Measurements from ENCODE around the gene CACNA1I. TPM values are rescaled to one million over a fixed set of nuclear protein-coding genes. Genes with fewer than 3 reads are reported as not detected.
A peak's percentile ranks its signal among the peaks of the same experiment; 100 is the strongest.

CACNA1I gene
- total RNA-seq, 1 donor from 2014 or later: 0.41 TPM

DNA sequence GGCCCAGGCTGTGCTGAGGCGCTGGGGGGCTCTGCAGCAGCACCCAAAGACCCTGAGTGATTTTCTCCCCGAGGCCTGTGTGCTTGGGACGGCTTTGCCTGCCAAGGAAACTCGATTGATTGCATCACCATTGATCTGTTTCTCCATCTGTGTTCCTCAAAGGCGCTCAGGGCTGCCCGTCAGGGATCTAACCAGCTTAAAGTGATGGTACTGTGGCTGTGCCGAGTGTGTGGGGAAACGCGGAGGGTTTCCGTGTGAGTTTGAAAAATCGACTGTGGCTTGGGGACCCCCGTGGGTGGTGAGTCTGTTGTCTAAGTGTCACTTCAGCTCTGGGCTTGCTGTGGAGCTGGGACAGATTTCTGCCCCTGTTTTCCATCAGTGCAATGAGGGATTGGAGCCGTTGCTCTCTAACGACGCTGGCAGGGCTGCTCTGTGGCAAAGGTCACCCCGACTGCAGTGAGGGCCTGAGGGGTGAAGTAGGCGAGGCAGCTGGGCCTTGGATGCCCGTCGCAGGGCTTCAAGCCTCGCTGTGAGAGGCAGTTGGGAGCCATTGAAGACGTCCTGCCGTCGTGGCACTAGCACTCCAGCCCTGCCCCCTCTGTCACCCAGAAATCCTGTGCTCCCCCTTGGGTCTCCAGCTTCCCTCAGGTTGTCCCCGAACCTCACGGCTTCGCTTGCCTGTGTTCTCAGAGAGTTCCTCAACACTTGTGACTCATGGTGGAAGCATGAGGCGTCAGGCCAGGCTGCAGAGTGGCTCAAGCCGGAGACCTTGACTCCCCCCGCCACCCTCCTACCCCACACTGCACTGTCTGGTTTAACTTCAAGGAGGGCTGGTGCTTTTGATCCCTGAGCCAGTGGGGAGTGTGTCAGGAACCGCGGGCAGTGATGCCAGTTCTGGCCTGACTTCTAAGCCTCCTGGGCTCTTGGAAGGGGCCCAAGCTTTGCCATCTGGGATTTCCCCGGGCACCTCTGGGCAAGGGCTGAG is 21.8 kb downstream of the CACNA1I start:
- H3K4me3 Mint-ChIP-seq (ENCODE audit: low read depth): no peak overlapping the region
- TF ChIP-seq CTCF (IDR thresholded peaks at IDR 0.05; ENCODE audit: unreplicated experiment): no peak
- H3K27me3 Mint-ChIP-seq: peaks cover 23% of the 10 kb centered on the region
- no peaks in the 10 kb centered on the region for H3K9me3 Mint-ChIP-seq (ENCODE audit: low read depth)
- H3K36me3 Mint-ChIP-seq (ENCODE audit: insufficient read depth): no peaks in the 10 kb centered on the region
- DNase-seq (ENCODE audit: low spot score, unreplicated experiment): no peak
- peak overlapping the region; percentile 10 for H3K27ac Mint-ChIP-seq
- peaks cover 8% of the 10 kb centered on the region for H3K4me1 Mint-ChIP-seq (ENCODE audit: low read depth)

DNA sequence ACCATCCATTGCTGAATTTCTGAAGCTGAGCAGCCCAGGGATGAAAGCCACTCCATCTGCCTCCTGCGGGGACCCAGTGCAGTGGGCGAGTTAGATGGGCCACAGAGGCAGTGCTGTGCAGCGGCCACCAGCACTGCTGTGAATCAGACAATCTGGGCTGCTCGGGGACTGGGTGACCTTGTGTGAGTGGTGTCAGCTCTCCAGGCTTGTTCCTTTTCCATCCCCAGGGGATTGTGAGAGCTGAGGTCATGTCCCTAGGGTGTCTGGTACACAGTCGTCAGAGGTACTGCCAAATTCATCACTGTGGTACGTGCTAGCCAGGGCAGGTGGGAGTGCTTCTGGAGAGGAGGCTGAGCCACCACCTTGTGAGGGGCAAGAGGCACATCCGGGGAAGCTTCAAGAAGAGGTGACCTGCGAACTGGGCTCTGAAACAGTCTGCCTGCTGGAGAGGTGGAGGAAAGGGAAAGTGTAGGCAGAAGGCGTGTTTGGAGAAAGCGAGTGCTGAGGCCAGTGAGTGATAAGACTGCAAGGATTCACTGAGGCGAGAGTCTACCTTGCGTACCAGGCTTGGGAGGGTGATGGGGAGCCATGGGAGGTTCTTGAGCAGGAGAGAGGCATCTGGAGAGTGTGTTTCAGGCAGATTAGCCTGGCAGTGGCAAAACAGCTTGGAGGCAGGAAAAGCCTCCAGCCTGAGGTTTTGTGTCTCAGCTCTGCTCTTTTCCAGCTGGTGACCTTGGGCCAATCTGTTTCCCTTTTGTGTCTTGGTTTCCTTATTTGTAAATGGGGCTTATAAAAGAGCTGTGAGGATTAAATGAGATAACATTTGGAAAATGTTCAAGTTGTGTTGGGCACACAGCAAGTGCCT is 22.7 kb downstream of the CACNA1I start:
- H3K4me3 Mint-ChIP-seq (ENCODE audit: low read depth): no peak overlapping the region
- H3K36me3 Mint-ChIP-seq (ENCODE audit: insufficient read depth): no peaks in the 10 kb centered on the region
- no peak for DNase-seq (ENCODE audit: low spot score, unreplicated experiment)
- H3K27ac Mint-ChIP-seq: no peak overlapping the region
- H3K4me1 Mint-ChIP-seq (ENCODE audit: low read depth): peaks cover 8% of the 10 kb centered on the region
- no peak for TF ChIP-seq CTCF (IDR thresholded peaks at IDR 0.05; ENCODE audit: unreplicated experiment)
- H3K27me3 Mint-ChIP-seq: peaks cover 31% of the 10 kb centered on the region
- no peaks in the 10 kb centered on the region for H3K9me3 Mint-ChIP-seq (ENCODE audit: low read depth)

DNA sequence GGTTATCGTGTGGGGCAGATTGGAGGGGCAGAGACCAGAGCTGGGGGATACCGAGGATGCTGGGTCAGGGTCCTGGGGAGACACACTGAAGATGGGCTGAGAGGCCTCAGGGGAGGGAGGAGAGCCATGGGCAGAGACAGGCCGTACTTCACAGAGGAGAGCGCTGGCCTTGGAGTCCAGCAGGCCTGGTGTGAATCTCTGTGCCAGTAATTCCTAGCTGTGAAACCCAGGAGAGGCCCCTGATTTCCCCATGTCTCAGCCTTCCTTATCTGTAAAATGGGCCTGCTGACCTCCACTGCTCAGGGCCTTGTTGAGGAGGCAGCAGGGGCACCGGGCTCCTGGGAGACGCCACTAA is 23.4 kb downstream of the CACNA1I start:
- no peak for DNase-seq (ENCODE audit: low spot score, unreplicated experiment)
- TF ChIP-seq CTCF (IDR thresholded peaks at IDR 0.05; ENCODE audit: unreplicated experiment): no peak
- H3K9me3 Mint-ChIP-seq (ENCODE audit: low read depth): no peaks in the 10 kb centered on the region
- peaks cover 10% of the 10 kb centered on the region for H3K4me1 Mint-ChIP-seq (ENCODE audit: low read depth)
- no peak overlapping the region for H3K4me3 Mint-ChIP-seq (ENCODE audit: low read depth)
- no peak overlapping the region for H3K27ac Mint-ChIP-seq
- peaks cover 35% of the 10 kb centered on the region for H3K27me3 Mint-ChIP-seq
- no peaks in the 10 kb centered on the region for H3K36me3 Mint-ChIP-seq (ENCODE audit: insufficient read depth)

DNA sequence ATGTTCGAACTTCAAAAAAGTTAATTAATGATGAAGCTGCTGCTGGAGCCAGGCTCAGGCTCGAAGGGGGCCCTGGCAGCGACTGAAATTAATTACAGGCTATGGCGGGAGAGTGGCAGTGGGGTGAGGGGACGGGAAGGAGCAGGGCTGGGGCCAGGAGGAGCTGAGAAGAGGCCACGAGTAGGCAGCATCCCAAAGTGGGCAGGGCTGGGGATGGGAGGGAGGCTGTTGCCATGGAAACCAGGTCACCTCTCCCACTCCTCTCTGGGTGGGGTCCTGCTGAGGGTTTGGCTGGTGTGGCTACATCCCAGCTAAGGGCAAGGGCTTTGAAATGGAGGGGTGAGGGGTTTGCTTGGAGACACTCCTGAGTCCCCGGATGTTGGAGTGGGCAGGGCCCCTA is 23.9 kb downstream of the CACNA1I start:
- H3K36me3 Mint-ChIP-seq (ENCODE audit: insufficient read depth): no peaks in the 10 kb centered on the region
- no peak overlapping the region for H3K4me3 Mint-ChIP-seq (ENCODE audit: low read depth)
- H3K4me1 Mint-ChIP-seq (ENCODE audit: low read depth): peaks cover 10% of the 10 kb centered on the region
- H3K27ac Mint-ChIP-seq: no peak overlapping the region
- no peak for TF ChIP-seq CTCF (IDR thresholded peaks at IDR 0.05; ENCODE audit: unreplicated experiment)
- no peak for DNase-seq (ENCODE audit: low spot score, unreplicated experiment)
- H3K9me3 Mint-ChIP-seq (ENCODE audit: low read depth): no peaks in the 10 kb centered on the region
- H3K27me3 Mint-ChIP-seq: peaks cover 35% of the 10 kb centered on the region

GRCh38 chr22:39595622-39596172 is 25.1 kb downstream of the CACNA1I start:
- Mint-ChIP-seq H3K27me3 (peaks cover 41% of the 10 kb centered on the region), H3K4me1 (ENCODE audit: low read depth) (peaks cover 10% of the 10 kb centered on the region), H3K4me3 (ENCODE audit: low read depth) (no peak overlapping the region), H3K36me3 (ENCODE audit: insufficient read depth) (no peaks in the 10 kb centered on the region), H3K9me3 (ENCODE audit: low read depth) (no peaks in the 10 kb centered on the region), H3K27ac (no peak overlapping the region)
- no peak for TF ChIP-seq CTCF (IDR thresholded peaks at IDR 0.05; ENCODE audit: unreplicated experiment)
- no peak for DNase-seq (ENCODE audit: low spot score, unreplicated experiment)

All from progenitor cell of endocrine pancreas (in vitro differentiated cells).